HG02623 (cell line): Measurements from ENCODE around the gene NCLN.
"Not testable (repeated sequence)": the region's sequence is repeated elsewhere in the genome, so short reads cannot be mapped to it uniquely, and the experiment has no call there.

Experiments used
- ATAC-seq: cut with Tn5 transposase; IDR thresholded peaks from one replicate; pipeline ENCODE4 v1.9.1; 2021; ENCODE audit warnings: moderate library complexity; ENCODE audit not compliant: unreplicated experiment

The NCLN gene

DNA sequence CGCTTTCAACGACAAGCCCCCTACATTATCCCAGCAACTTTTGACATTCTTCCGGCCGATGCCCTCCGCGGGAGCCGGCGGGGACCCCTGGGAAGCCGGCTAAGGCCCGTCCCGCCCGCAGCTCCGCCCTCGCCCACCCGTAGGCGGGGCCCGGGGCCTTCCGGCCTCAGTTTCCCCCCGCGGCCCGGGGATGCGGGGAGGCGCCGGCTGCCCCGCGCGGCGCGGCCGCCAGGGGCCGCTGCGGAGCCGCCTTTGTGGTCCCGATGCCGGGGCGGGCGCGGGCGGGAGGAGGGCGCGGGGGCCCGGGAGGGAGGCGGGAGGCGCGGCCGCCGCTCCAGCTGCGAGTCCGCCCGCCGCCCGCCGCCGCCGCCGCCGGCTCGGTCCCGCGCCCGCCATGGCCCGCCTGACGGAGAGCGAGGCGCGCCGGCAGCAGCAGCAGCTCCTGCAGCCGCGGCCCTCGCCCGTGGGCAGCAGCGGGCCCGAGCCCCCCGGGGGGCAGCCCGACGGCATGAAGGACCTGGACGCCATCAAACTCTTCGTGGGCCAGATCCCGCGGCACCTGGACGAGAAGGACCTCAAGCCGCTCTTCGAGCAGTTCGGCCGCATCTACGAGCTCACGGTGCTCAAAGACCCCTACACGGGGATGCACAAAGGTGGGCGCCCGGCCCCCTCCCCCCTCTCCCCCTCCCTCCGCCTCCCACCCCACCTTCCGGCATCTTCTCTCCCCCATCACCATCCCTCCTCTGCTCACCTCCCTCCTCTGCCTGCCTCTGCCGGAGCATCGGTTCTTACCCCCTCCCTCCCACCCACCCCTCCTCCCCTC lies 38.8 kb downstream of the NCLN start, which contains the start of gene CELF5:
Gene CELF5, plus strand, starts transcription at position 316 of the 823 bp plus-strand sequence. Its CDS starts 79 bp downstream, at position 395.
- ATAC-seq = no peak

DNA sequence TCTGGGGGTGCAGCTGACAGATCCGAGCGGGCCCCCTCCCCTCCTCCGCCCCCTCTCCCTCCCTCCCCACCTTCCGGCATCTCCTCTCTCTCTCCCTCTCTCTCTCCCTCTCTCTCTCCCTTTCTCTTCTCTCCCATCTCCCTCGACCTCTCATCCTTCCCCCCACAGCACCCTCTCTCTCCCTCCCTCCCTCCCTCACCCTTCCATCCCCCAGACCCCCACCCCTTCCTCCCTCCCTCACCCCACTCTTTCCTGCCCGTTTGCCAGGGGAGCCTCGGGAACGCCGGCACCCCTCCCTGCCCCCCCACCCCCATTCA lies 39.4 kb downstream of the NCLN start:
- ATAC-seq = no peak

DNA sequence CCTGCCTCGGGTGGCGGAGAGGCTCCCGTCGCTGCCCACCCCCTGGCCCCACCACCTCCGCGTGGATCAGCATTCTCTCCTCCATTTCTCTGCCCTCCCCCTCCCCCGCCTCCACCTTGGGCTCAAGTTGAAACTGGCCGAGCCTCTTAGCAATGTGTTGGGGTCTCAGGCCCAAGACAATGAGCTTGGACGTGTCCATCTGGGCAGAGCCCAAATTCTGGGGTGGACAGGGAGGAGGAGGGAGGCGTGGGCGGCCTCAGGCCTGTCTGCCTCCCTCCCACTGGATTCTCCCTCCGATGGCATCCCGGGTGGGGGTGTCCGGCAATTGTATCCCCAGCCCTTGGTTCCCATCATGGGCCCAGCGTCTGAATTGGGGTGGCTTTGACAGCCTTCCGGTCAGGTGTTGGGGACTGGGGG lies 40.0 kb downstream of the NCLN start:
- no peak for ATAC-seq

DNA sequence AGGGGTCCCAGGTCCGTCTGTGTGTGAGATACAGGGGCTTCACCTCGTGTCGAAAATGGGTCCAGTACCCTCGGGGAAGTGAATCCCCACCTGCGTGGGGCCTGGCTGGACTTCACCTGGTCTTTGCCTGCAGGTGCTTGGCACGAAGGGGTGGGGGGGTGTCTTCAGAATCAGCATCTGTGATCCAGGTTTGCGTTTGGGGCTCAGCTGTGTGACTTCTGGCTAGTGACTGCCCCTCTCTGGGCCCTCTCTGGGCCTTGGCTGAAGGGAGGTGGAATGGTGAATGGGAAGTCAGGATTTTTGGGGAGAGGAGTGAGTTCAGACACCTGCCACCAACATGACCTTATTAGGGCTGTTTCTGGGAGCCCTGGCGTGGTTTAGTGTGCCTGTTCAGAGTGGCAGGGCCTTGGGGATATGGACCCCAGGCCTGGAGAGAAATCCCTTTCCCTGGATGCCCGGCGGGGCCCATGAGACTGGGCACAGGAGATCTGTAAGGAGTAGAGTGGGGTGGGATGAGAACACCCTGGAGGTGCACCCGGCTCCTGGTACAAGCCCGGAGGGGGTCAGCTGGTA lies 41.4 kb downstream of the NCLN start:
- no peak for ATAC-seq

DNA sequence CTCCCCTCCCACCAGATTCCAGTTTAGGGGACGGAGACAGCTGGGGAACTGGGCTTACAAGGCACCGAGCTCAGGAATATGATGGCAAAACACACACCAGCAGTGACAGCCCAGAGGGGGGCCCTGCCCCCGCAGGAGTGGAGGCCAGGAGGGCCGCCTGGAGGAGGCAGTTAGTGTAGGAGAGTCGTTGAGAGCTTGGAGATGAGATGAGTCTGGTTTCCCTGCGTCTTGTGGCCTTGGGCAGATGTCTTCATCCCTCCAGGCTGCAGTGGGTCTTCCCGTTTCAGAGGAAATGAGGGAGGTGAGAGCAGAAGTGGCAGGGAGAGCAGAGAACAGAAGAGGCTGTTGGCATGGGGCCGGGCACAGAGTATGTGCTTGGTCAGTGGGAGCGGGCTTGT lies 43.6 kb downstream of the NCLN start:
- ATAC-seq = no peak

DNA sequence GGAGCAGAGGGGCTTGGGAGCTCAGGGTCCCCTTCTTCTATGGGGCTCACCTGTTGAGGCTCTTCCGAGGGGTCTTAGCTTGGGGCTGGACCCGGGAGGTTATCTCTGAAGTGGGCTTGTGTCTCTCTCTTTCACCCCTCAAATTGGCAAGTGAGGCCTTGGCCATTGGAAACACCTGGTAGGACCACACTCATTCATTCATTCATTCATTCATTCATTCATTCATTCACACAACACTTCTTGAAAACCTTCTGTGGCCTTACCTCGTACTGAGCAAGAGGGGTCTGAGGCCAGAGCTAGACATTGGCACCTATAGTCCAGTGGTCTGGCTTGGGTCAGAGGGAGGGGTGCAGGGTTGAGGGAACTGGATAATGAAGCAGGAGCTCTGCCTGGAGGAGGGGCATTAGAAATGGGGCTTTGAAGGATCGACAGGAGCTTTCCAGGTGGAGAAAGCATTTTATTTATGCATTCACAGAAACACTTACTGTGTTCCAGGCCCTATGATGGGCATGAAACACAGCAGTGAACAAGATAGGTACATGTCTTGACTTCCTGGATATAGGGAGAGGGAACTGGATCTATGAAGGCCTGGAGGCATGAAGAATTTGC lies 44.3 kb downstream of the NCLN start:
- ATAC-seq = no peak

DNA sequence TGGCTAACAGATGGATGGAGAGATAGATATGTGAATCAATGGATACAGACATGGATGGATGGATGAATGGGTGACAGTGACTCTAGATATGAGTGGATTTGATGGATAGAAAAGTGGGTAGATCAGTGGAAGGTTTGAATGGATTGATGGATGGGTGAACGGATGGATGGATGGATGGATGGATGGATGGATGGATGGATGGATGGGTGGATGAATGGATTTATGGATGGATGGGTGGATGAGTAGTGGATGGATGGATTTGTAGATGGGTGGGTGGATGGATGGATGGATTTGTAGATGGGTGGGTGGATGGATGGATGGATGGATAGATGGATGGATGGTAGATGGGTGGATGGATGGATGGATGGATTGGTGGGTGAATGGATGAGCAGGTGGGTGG lies 45.6 kb downstream of the NCLN start:
- ATAC-seq = no peak

DNA sequence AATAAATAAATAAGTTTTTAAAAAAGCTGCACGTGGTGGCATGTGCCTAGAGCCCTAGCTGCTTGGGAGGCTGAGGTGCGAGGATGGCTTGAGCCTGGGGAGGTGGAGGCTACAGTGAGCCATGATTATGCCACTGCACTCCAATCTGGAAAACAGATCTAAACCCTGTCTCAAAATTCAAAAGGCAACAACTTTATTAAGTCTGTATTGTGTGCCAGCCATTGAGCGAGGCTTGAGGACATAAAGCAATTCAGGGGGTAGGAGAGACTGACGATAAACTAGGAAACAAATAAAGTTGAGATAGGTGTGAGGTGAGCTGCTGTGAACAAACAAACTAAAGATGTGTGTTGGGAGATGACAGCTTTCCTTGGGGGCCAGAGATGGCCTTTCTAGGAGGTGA lies 47.4 kb downstream of the NCLN start:
- no peak for ATAC-seq

DNA sequence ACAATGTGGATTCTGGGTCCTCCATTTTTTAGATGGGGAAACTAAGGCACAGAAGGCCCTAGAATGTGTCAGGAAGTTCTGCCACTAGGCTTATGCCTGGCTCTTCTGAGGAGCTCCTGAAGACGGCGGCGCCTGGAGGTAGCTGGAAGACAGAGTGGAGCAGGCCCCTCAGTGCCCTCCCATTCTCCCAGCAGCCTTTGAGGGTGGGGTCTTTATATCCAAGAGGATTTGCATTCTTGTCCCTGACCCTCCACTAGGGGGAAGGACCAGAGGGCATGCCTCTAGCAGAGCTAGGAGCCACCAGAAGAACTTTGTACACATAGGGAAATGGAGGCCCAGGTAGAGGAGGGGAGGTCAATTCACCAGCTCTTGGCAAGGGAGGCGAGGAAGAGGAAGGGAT lies 48.1 kb downstream of the NCLN start:
- ATAC-seq = no peak

DNA sequence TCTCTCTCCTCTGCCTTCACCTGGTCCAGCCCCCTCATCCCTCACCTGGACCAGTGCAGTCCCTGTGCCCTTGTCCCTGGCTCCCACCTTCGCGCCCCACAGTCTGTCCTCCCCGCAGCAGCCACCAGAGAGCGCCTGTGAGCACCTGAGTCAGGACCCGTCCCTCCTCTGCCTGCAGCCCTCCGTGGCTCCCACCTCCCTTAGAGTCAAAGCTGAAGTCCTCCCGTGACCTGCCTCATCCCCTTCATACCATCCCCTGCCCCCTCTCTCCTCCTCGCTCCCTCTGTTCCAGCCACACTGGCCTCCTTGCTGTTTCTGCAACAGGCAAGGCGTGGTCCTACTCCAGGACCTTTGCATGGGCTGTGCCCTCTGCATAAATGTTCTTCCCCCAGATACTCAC lies 49.1 kb downstream of the NCLN start:
- no peak for ATAC-seq

DNA sequence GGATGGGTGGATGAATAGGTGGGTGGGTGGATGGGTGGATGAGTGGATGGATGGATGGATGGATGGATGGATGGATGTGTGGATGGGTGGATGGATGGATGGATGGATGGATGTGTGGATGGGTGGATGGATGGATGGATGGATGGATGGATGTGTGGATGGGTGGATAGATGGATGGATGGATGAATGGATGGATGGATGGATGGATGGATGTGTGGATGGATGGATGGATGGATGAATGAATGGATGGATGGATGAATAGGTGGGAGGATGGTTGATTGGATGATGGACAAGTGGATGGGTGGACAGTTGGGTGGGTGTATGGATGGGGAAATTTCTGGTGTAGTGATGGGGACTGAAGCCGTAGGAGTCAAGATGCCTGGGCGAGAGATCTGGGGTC lies 49.9 kb downstream of the NCLN start:
- not testable (repeated sequence) for ATAC-seq

DNA sequence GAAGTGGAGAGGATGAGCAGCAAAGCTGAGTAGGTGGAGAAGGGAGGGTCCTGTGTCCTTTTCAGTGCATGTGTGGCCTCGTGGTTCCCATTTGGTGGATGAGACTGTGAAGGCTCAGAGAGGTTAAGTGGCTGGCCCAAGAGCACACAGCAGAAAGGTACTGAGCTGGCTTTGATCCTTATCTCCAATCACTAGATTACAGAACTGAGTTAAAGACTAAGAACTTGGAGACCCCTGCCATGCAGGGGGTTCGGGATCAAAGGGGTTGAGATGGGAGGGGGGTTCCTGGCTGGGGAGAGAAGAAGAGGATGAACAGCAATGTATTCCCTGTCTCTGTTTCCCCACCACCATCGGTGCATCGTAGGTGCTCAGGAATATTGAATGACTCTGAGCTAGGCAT lies 50.5 kb downstream of the NCLN start:
- ATAC-seq = no peak

DNA sequence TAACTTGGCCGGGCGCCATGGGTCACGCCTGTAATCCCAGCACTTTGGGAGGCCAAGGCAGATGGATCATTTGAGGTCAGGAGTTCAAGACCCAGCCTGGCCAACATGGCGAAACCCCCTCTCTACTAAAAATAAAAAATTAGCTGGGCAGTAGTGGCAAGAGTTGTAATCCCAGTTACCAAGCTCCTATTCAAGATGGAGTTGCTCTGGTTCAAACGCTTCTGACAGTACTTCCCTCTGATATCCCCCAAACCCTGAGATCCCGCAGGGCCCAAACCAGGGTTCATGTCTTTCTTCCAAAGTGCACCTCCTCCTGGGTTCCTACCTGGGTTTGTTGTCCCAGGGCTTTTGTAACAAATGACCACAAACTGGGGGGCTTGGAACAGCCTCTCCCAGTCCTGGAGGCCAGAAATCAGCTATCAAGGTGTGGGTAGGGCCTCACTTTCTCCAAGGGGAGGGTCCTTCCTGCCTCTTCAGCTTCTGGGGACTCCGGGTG lies 52.4 kb downstream of the NCLN start:
- no peak for ATAC-seq

DNA sequence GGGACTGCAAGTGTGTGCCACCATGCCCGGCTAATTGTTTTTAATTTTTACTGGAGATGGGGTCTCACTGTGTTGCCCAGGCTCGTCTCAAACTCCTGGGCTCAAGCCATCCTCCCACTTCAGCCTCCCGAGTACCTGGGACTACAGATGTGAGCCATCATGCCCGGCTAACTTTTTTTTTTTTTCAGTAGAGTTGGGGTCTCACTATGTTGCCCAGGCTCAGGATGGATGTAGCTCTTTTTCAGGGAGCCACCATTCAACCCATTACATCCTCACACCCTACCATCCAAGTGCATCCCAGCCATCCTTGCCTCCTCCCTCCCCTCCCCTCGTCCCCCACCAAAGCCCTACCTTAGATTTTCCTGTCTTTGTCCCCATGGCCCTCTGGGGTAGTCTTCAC lies 53.6 kb downstream of the NCLN start:
- no peak for ATAC-seq

DNA sequence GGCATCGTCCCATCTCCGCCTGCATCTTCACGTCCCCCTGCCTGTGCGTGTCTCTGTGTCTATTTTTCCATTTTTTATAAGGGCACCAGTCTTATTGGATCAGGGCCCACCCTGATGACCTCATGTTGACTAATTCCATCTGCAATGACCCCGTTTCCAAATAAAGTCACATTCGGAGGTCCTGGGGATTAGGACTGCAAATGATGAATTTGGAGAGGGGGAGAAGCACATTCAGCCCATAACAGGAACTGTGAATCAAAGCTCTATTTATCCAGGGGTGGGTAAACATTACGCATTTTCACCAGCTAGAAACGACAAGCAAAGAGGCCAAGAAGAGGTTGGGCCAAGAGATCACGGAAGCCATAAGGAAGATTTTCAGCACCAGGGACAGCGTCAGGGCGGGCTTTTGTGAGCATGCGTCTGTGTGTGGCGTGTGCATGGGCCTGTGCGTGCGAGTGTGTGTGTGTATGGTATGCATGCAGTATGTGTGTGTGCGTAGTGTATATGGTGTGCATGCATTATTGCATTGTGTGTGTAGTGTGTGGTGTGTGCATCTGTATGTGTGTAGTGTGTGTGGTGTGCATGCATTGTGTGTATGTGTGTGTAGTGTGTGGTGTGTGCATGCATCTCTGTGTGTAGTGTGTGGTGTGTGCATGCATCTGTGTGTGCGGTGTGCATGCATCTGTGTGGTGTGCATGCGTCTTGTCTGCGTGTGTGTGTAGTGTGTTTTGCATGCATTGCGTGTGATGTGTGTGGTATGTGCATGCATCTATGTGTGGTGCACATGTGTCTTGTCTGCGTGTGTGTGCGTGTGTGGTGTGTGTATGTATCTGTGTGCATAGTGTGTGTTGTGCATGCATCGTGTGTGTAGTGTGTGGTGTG lies 58.3 kb downstream of the NCLN start:
- ATAC-seq = no peak

DNA sequence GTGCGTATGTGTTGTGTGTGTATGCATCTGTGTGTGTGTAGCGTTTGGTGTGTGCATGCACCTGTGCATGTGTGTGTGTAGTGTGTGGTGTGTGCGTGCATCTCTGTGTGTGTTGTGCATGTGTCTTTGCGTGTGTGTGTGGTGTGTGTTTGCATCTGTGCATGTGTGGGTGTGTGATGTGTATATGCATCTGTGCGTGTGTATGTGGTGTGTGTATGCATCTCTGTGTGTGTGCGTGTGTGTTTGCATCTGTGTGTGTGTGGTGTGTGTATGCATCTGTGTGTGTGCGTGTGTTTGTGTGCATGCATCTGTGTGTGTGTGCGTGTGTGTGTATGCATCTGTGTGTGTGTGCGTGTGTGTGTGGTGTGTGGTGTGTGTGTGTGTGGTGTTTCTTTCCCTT lies 59.3 kb downstream of the NCLN start:
- ATAC-seq = no peak

DNA sequence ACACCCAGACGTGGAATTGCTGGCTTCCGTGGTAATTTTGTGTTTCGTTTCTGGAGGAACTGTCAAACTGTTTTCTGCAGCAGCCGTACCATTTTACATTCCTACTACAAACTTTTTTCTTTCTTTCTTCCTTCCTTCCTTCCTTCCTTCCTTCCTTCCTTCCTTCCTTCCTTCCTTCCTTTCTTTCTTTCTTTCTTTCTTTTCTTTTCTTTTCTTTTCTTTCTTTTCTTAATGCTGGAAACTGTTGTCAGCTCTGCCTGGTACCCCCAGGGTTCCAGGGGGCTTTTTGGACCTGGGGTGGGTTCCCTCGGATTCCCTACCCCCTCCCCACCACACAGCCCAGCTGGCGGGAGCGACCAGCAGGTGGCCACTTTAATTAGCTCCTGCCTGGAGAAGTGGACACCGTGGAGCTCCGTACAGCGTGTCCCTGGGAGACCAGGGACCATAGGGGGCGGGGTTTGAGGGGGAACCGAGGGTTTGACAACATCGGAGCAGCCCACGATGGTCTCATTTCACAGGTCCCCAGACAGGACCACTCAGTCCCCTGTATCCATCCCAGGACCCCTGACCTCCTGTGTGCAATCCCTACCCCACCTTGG lies 63.1 kb downstream of the NCLN start:
- ATAC-seq = no peak

DNA sequence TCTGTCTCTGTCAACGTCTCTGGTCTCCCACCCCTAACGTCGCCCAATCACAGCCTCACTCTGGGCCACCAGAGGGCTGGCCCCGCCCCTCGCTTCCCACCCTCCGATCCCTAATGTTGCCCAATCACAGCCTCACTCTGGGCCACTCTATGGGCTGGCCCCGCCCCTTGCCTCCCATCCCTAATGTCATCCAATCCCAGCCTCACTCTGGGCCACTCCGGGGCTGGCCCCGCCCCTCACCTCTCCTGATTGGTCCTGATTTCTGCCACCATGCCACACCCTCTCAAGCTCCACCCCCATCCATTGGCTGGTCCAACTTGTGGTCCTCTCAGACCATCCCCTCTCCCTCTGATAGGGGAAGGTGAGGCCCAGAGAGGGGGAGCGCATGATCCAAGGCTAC lies 63.7 kb downstream of the NCLN start:
- no peak for ATAC-seq

DNA sequence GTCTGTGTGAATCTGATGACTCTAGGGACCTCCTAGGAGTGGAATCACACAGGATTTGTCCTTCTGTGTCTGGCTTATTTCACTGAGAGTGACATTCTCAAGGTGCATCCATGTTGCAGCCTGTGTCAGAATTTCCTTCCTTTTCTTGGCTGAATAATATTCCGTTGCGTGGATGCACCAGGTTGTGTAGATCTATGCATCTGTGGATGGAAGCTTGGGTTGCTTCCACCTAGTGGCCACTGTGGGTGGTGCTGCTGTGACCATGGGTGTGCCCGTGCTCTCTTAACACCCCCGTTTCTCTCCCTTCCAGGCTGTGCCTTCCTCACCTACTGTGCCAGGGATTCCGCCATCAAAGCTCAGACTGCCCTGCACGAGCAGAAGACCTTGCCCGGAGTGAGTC lies 64.9 kb downstream of the NCLN start:
- no peak for ATAC-seq

DNA sequence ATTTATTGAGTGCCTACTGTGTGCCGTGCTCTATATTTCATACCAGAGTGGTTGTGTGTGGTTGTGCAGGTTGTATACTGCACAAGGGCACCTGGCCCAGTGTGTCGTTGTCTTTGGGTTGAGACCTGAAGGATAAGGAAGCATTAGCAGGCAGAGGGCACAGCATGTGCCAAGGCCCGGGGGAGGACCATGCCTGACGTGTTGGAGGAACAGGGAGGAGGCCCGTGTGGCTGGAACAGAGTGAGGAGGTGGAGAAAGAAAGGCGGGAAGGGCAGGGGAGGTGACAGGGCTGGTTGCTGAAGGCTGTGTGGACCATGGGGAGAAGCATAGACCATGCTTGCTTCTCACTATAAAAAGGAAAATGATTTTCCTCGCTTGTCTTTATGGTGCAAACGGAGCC lies 65.5 kb downstream of the NCLN start:
- ATAC-seq = no peak

DNA sequence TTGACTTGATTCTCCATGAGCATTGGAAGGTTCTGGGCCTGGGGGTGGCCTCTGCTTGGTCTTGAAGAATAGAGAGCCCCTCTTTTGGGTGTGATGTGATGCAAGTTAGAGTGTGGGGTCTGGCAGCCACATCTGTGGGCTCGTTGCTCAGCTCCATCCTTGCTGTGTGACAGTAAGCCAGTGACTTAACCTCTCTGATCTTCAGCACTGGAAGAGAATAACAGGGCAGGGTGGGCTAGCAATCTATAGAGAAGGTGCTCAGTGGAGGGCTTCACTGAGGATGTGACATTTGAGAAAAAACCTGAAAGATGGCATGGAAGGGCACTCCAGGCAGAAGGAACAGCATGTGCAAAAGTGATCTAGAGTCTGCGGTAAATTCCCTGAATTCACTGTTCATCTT lies 66.9 kb downstream of the NCLN start:
- no peak for ATAC-seq
